OCI-LY1 (cell line): ENCODE measurements around the gene ILDR1.

Source experiments
- H2AFZ ChIP-seq: fragments of 200-600 bp; sonication (generic), shearing (Covaris generic); 2 replicates; pipeline ENCODE4 v1.6.0; 2014; ENCODE audit warnings: antibody characterized with exemption, mild to moderate bottlenecking, low read length
- H3F3A ChIP-seq: fragments of 200-600 bp; sonication (generic), shearing (Covaris generic); 2 replicates; pipeline ENCODE4 v1.6.0; 2014; ENCODE audit warnings: mild to moderate bottlenecking, antibody characterized with exemption, low read length, moderate library complexity; ENCODE audit not compliant: insufficient read depth
- H3K27ac ChIP-seq: fragments of 200-600 bp; sonication (generic); 2 replicates; pipeline ENCODE4 v1.5.1; 2014; ENCODE audit warnings: low read length, mixed run types, mild to moderate bottlenecking, low read depth; ENCODE audit not compliant: poor library complexity, severe bottlenecking
- H3K27me3 ChIP-seq: fragments of 200-600 bp; sonication (generic); 2 replicates; pipeline ENCODE4 v1.6.0; 2014; ENCODE audit warnings: antibody characterized with exemption, mild to moderate bottlenecking, low read length, moderate library complexity; ENCODE audit not compliant: insufficient read depth
- H3K36me3 ChIP-seq: fragments of 200-600 bp; sonication (generic); 2 replicates; pipeline ENCODE4 v1.6.1; 2014; ENCODE audit warnings: mild to moderate bottlenecking, antibody characterized with exemption, low read length, moderate library complexity, mixed read lengths; ENCODE audit not compliant: insufficient read depth
- H3K4me1 ChIP-seq: fragments of 200-600 bp; sonication (generic); 2 replicates; pipeline ENCODE4 v1.5.1; 2014; ENCODE audit warnings: mild to moderate bottlenecking, low read length, moderate library complexity; ENCODE audit not compliant: insufficient read depth, severe bottlenecking
- H3K4me2 ChIP-seq: fragments of 200-600 bp; sonication (generic), shearing (Covaris generic); 2 replicates; pipeline ENCODE4 v1.6.1; 2014; ENCODE audit warnings: low read length
- H3K4me3 ChIP-seq: fragments of 200-600 bp; sonication (generic); 2 replicates; pipeline ENCODE4 v1.5.1; 2014; ENCODE audit warnings: low read length, low read depth, mild to moderate bottlenecking, mixed read lengths; ENCODE audit not compliant: poor library complexity, severe bottlenecking
- H3K79me2 ChIP-seq: fragments of 200-600 bp; shearing (Covaris generic); 2 replicates; pipeline ENCODE4 v1.6.1; 2016; ENCODE audit warnings: mixed run types, low read length, mixed read lengths; ENCODE audit not compliant: insufficient read depth
- H3K9ac ChIP-seq: fragments of 200-600 bp; sonication (generic), shearing (Covaris generic); 2 replicates; pipeline ENCODE4 v1.6.1; 2014; ENCODE audit warnings: mild to moderate bottlenecking, low read length, mixed read lengths
- H3K9me2 ChIP-seq: fragments of 200-600 bp; sonication (generic), shearing (Covaris generic); 2 replicates; pipeline ENCODE4 v1.6.1; 2014; ENCODE audit warnings: low read depth, mild to moderate bottlenecking, low read length, mixed read lengths
- H3K9me3 ChIP-seq: fragments of 200-600 bp; shearing (Covaris generic); 2 replicates; pipeline ENCODE4 v1.6.1; 2014; ENCODE audit warnings: low read length, mixed read lengths
- H4K20me1 ChIP-seq: fragments of 200-600 bp; sonication (generic), shearing (Covaris generic); 2 replicates; pipeline ENCODE4 v1.6.0; 2016; ENCODE audit warnings: mild to moderate bottlenecking, low read length; ENCODE audit not compliant: insufficient read depth
- CTCF ChIP-seq: fragments of 200-600 bp; sonication (generic), shearing (Covaris generic); IDR thresholded peaks from 2 replicates; pipeline ENCODE4 v1.5.1; 2017; ENCODE audit warnings: mild to moderate bottlenecking, antibody characterized with exemption, low read length, moderate library complexity, mixed read lengths
- EZH2 ChIP-seq: fragments of 200-600 bp; sonication (generic), shearing (Covaris generic); IDR thresholded peaks from 2 replicates; pipeline ENCODE4 v1.8.0; 2017; ENCODE audit warnings: borderline replicate concordance, mixed run types, mild to moderate bottlenecking, antibody characterized with exemption, low read length, moderate library complexity, mixed read lengths

Gene ILDR1

GRCh38 chr3:121961283-121961682 is 60.8 kb downstream of the ILDR1 start:
- H3K9me3 ChIP-seq = no peaks in the 10 kb centered on the region
- H3K4me2 ChIP-seq = no peak overlapping the region
- H3K79me2 ChIP-seq = no peaks in the 10 kb centered on the region
- H3K4me1 ChIP-seq = no peaks in the 10 kb centered on the region
- H3K36me3 ChIP-seq = no peaks in the 10 kb centered on the region; the same call in 1 of the 2 replicates
- H2AFZ ChIP-seq = no peak overlapping the region
- H3K27me3 ChIP-seq = no peaks in the 10 kb centered on the region
- no peak overlapping the region for H3K27ac ChIP-seq
- TF ChIP-seq EZH2 (no peak), CTCF (no peak)
- no peak overlapping the region for H3K4me3 ChIP-seq
- H3K9ac ChIP-seq = no peak overlapping the region
- H4K20me1 ChIP-seq = no peaks in the 10 kb centered on the region
- H3F3A ChIP-seq = no peaks in the 10 kb centered on the region
- no peaks in the 10 kb centered on the region for H3K9me2 ChIP-seq

- Histone ChIP-seq H3K9ac (no peak overlapping the region), H3K4me1 (no peaks in the 10 kb centered on the region), H3K79me2 (no peaks in the 10 kb centered on the region), H3K9me3 (no peaks in the 10 kb centered on the region), H2AFZ (no peak overlapping the region), H3K27ac (no peak overlapping the region), H3K36me3 (no peaks in the 10 kb centered on the region; the same call in 1 of the 2 replicates), H3K27me3 (no peaks in the 10 kb centered on the region), H3F3A (no peaks in the 10 kb centered on the region), H4K20me1 (no peaks in the 10 kb centered on the region), H3K4me3 (no peak overlapping the region), H3K4me2 (no peak overlapping the region), H3K9me2 (no peaks in the 10 kb centered on the region)
- TF ChIP-seq EZH2 = no peak
- TF ChIP-seq CTCF = no peak
These were observed 63.2 kb downstream of the ILDR1 start for GRCh38 chr3:121958801-121959200.

- Histone ChIP-seq H3K4me3 (no peak overlapping the region), H3K9me3 (no peaks in the 10 kb centered on the region), H3K9me2 (no peaks in the 10 kb centered on the region), H4K20me1 (no peaks in the 10 kb centered on the region), H3K27me3 (no peaks in the 10 kb centered on the region), H3K9ac (no peak overlapping the region), H3K36me3 (no peaks in the 10 kb centered on the region; the same call in 1 of the 2 replicates), H3K4me1 (no peaks in the 10 kb centered on the region), H3F3A (no peaks in the 10 kb centered on the region), H2AFZ (no peak overlapping the region), H3K27ac (no peak overlapping the region), H3K4me2 (no peak overlapping the region), H3K79me2 (no peaks in the 10 kb centered on the region)
- no peak for TF ChIP-seq CTCF
- TF ChIP-seq EZH2 = no peak
These were observed 64.2 kb downstream of the ILDR1 start for GRCh38 chr3:121957674-121958415.
